ENCODE data around the gene NHEJ1. TPM values are rescaled to one million over a fixed set of nuclear protein-coding genes. Genes with fewer than 3 reads are reported as not detected.

The NHEJ1 gene
- polyA plus RNA-seq, 4 donors: 19.3 to 47.1 (median 36.6) TPM

DNA sequence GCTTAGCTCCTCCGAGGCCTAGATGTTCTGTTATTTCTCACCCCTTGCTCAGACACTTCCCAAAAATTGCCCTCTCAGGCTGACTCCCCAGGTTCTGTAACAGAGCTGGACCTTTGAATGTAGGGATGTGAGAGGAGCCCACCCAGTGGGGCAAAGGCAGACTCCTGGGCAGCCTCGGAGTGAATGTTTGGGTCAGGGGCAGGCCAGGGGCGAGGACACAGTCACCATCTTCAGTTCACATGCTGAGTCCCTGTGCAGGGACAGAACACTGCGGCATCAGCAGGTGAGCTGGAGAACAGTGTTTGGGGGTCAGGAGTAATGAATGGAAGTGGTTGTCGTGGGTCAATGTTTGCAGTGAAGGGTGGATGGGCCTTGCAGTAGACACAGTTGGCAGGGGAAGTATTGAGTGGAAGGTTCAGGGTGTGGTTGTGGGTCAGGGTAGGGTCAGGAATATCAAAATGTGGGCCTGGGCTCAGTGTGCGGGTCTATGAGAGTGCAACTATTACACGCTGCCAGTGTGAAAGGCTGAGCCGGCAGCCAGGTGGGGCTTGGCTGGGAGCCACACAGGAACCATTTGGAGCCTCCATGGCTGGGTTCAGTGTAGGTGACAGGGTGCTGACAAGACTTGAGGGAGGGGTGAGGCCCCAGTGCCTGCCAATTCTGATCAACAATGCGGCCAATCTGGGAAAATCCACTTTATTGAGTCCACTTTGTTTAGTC is 104.3 kb downstream of the NHEJ1 start:
- peaks cover 0 to 29% (median 25%) of the 10 kb centered on the region in 3 donors for H3K27me3 ChIP-seq (ENCODE audit: control insufficient read depth in 3 of 3, insufficient read depth in 3 of 3, low read length in 3 of 3)
- no peak overlapping the region for H3K27ac ChIP-seq (ENCODE audit: low read depth in 1 of 3, low read length in 2 of 3)
- peaks cover 0 to 74% (median 0%) of the 10 kb centered on the region in 3 donors for H3K36me3 ChIP-seq (ENCODE audit: control insufficient read depth in 3 of 3, insufficient read depth in 2 of 3, low read depth in 1 of 3, low read length in 3 of 3)
- H3K4me3 ChIP-seq (ENCODE audit: low read depth in 1 of 3, low read length in 3 of 3): no peak overlapping the region
- DNase-seq (no peak), FAIRE-seq (no peak)
- H3K4me1 ChIP-seq (ENCODE audit: control insufficient read depth in 3 of 3, insufficient read depth in 2 of 3, low read depth in 1 of 3, low read length in 2 of 3): peaks cover 0 to 17% (median 9%) of the 10 kb centered on the region in 3 donors
- 54 to 63% (median 62%) methylated on average over 9 of the region's 9 CpGs for WGBS, 3 donors
- H3K9me3 ChIP-seq (ENCODE audit: control insufficient read depth in 2 of 2, insufficient read depth in 1 of 2, low read depth in 1 of 2, low read length in 1 of 2): no peaks in the 10 kb centered on the region

DNA sequence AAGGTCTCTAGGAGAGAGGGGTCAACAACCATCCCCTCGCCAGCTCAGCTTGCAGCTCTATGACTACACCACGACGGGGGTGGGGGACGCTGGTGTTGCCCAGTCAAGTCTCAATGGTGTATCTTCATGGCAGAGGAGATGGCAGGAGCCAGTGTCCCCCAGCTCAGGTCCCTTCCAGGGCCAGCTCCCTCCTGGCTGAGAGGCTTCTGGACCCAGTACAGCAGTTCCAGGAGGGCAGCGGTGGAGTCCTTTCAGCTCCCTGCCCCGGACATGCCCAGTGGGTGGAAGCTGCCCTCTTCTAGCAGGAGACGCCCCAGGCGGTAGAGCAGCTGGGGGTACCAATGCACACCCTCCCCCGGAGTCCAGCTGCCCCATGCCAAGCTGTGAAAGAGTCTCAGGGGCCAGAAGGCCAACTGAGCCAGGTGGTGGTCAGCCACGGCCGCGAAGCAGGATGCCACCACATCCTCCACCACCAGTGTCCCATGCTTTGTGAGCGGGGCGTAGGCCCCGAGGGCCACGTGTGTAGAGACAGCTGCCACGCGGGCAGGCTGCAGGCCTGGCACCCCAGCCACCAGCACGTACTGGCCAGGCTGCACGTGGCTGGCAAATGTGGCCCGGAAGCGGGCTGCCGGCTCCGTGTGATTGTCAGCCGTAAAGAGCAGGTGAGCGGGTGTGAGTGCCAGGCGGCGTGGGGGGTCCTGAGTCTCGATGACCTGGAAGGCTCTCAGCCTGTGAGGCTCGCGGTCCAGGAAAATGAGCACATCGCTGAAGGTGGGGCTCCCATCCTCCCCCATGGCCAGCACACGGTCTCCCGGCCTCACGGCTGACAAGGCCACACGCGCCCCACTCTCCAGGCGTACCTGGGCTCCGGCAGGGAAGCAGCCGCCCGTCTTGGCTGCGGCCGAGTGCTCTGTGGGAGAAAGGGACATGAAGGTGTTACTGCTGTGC is 105.4 kb downstream of the NHEJ1 start:
- peaks cover 0 to 29% (median 25%) of the 10 kb centered on the region in 3 donors for H3K27me3 ChIP-seq (ENCODE audit: control insufficient read depth in 3 of 3, insufficient read depth in 3 of 3, low read length in 3 of 3)
- WGBS, 3 donors: 88 to 91% (median 90%) methylated on average over 43 of the region's 43 CpGs
- no peak for FAIRE-seq
- peaks cover 0 to 23% (median 6%) of the 10 kb centered on the region in 3 donors for H3K4me1 ChIP-seq (ENCODE audit: control insufficient read depth in 3 of 3, insufficient read depth in 2 of 3, low read depth in 1 of 3, low read length in 2 of 3)
- H3K36me3 ChIP-seq (ENCODE audit: control insufficient read depth in 3 of 3, insufficient read depth in 2 of 3, low read depth in 1 of 3, low read length in 3 of 3): peaks cover 0 to 83% (median 0%) of the 10 kb centered on the region in 3 donors
- H3K9me3 ChIP-seq (ENCODE audit: control insufficient read depth in 2 of 2, insufficient read depth in 1 of 2, low read depth in 1 of 2, low read length in 1 of 2): no peaks in the 10 kb centered on the region
- no peak overlapping the region for H3K27ac ChIP-seq (ENCODE audit: low read depth in 1 of 3, low read length in 2 of 3)
- no peak for DNase-seq
- H3K4me3 ChIP-seq (ENCODE audit: low read depth in 1 of 3, low read length in 3 of 3): no peak overlapping the region

DNA sequence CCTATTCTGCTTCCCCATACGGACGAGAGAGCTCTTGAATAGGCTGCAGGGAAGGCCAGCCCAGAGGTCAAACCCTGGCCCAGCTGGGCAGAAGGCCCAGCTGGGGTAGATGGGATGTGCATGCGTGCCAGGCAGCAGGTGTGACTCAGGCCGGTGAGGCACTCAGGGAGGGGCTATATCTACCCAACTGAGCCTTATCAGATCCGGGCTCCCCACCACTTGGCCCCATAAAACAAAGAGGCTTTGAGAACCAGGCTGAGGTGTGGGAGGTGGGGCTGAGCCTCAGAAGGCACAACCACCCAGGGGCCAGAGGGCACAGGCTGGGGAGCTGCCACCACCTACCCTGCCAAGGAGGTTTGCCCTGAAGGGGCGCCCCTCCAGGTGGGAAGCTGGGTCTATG is 111.3 kb downstream of the NHEJ1 start:
- Histone ChIP-seq H3K27me3 (ENCODE audit: control insufficient read depth in 3 of 3, insufficient read depth in 3 of 3, low read length in 3 of 3) (peaks cover 0 to 7% (median 0%) of the 10 kb centered on the region in 3 donors), H3K9me3 (ENCODE audit: control insufficient read depth in 2 of 2, insufficient read depth in 1 of 2, low read depth in 1 of 2, low read length in 1 of 2) (no peaks in the 10 kb centered on the region), H3K27ac (ENCODE audit: low read depth in 1 of 3, low read length in 2 of 3) (peak overlapping the region in 1 of 3 donors; percentile 23), H3K36me3 (ENCODE audit: control insufficient read depth in 3 of 3, insufficient read depth in 2 of 3, low read depth in 1 of 3, low read length in 3 of 3) (peaks cover 0 to 30% (median 0%) of the 10 kb centered on the region in 3 donors), H3K4me3 (ENCODE audit: low read depth in 1 of 3, low read length in 3 of 3) (no peak overlapping the region), H3K4me1 (ENCODE audit: control insufficient read depth in 3 of 3, insufficient read depth in 2 of 3, low read depth in 1 of 3, low read length in 2 of 3) (peaks cover 0 to 31% (median 0%) of the 10 kb centered on the region in 3 donors)
- WGBS, 3 donors: 17 to 57% (median 33%) methylated on average over 5 to 6 of the region's 6 CpGs
- DNase-seq (peak; percentile 63 to 66), FAIRE-seq (no peak)

DNA sequence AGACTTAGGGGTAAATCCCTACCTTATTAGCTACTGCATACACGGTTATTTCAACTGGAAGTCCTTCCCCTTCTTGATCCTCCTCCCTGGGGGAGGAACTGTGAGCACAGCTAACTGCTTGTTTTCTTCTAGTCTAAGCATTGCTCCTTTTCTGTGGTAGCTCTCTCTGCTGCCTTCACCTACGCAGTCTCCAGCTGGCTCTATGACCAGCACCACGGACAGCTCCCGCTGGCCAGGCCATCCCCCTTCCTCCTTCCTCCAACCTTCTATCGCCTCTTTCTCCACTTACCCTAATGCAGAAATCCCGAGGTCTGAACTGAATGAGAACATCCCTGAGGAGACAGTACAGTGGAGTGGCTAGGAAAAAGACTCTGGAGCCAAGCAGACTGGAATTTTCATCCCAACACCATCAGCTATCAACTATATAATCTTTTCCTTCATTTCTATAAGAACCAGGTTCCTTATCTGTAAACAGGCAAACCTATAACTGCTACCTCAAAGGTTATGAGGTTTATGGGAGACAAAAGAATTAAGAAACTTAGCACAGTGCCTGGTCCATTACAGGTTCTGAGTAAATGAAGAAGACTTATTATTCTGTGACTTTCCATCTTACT is 114.6 kb downstream of the NHEJ1 start:
- peaks cover 0 to 19% (median 0%) of the 10 kb centered on the region in 3 donors for H3K27me3 ChIP-seq (ENCODE audit: control insufficient read depth in 3 of 3, insufficient read depth in 3 of 3, low read length in 3 of 3)
- peaks cover 0 to 10% (median 0%) of the 10 kb centered on the region in 3 donors for H3K36me3 ChIP-seq (ENCODE audit: control insufficient read depth in 3 of 3, insufficient read depth in 2 of 3, low read depth in 1 of 3, low read length in 3 of 3)
- no peak overlapping the region for H3K27ac ChIP-seq (ENCODE audit: low read depth in 1 of 3, low read length in 2 of 3)
- H3K4me1 ChIP-seq (ENCODE audit: control insufficient read depth in 3 of 3, insufficient read depth in 2 of 3, low read depth in 1 of 3, low read length in 2 of 3): peaks cover 0 to 53% (median 0%) of the 10 kb centered on the region in 3 donors
- H3K4me3 ChIP-seq (ENCODE audit: low read depth in 1 of 3, low read length in 3 of 3): no peak overlapping the region
- 4 to 7% (median 6%) methylated on average over 6 of the region's 6 CpGs for WGBS, 3 donors
- FAIRE-seq (no peak), DNase-seq (peak in 1 of 2 donors; percentile 78)
- no peaks in the 10 kb centered on the region for H3K9me3 ChIP-seq (ENCODE audit: control insufficient read depth in 2 of 2, insufficient read depth in 1 of 2, low read depth in 1 of 2, low read length in 1 of 2)

DNA sequence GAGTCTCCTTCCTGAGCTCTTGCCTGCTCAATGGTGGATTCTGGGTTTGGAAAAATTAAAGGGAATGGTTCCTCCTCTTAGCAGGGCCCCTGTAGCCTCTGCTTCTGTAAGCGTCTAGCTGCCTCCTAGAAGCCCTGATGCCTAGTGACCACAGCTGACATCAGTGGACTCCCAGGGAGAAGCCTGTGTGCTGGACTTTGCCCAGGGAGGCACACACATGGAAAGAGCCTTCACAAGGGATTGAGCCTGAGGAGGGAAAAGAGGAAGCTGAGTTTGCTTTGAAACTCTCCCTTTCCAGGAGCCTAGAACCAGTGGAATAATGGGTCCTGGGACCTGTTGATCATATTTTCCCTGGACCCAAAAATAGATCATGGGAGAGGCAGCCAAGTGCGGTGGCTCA is 117.9 kb downstream of the NHEJ1 start:
- H3K27me3 ChIP-seq (ENCODE audit: control insufficient read depth in 3 of 3, insufficient read depth in 3 of 3, low read length in 3 of 3): peaks cover 0 to 24% (median 0%) of the 10 kb centered on the region in 3 donors
- no peak for FAIRE-seq

DNA sequence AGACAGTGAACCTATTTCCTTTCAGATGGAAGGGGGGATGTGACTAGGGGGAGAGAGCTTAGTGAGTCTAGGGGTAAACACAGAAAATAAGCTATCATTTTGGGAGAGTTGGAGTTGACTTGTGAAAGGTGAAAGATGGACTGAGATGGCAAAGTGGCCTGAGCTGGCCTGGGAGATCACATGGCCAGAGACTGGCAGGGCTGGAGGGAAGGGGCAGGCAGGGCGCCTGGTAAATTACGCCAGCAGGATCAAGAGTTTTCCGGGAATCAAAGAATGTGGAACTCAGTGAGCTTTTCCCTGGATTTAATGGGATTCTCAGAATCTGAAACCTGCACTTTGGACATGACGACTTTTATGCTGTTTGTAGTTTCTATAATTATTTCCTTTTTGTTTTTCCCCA is 118.5 kb downstream of the NHEJ1 start:
- H3K4me3 ChIP-seq (ENCODE audit: low read depth in 1 of 3, low read length in 3 of 3): no peak overlapping the region
- no peaks in the 10 kb centered on the region for H3K9me3 ChIP-seq (ENCODE audit: control insufficient read depth in 2 of 2, insufficient read depth in 1 of 2, low read depth in 1 of 2, low read length in 1 of 2)
- H3K36me3 ChIP-seq (ENCODE audit: control insufficient read depth in 3 of 3, insufficient read depth in 2 of 3, low read depth in 1 of 3, low read length in 3 of 3): no peaks in the 10 kb centered on the region
- peaks cover 0 to 30% (median 0%) of the 10 kb centered on the region in 3 donors for H3K4me1 ChIP-seq (ENCODE audit: control insufficient read depth in 3 of 3, insufficient read depth in 2 of 3, low read depth in 1 of 3, low read length in 2 of 3)
- FAIRE-seq: no peak
- DNase-seq: peak in 1 of 2 donors; percentile 21
- H3K27ac ChIP-seq (ENCODE audit: low read depth in 1 of 3, low read length in 2 of 3): no peak overlapping the region
- 81 to 87% (median 82%) methylated on average over 4 of the region's 4 CpGs for WGBS, 3 donors
- H3K27me3 ChIP-seq (ENCODE audit: control insufficient read depth in 3 of 3, insufficient read depth in 3 of 3, low read length in 3 of 3): peaks cover 0 to 22% (median 0%) of the 10 kb centered on the region in 3 donors

More for the DNA sequence above, 117.9 kb downstream of the NHEJ1 start:
- WGBS, 3 donors: 36 to 68% (median 50%) methylated on average over 2 of the region's 2 CpGs
- H3K4me1 ChIP-seq (ENCODE audit: control insufficient read depth in 3 of 3, insufficient read depth in 2 of 3, low read depth in 1 of 3, low read length in 2 of 3): peaks cover 0 to 30% (median 0%) of the 10 kb centered on the region in 3 donors
- no peaks in the 10 kb centered on the region for H3K9me3 ChIP-seq (ENCODE audit: control insufficient read depth in 2 of 2, insufficient read depth in 1 of 2, low read depth in 1 of 2, low read length in 1 of 2)
- no peak overlapping the region for H3K4me3 ChIP-seq (ENCODE audit: low read depth in 1 of 3, low read length in 3 of 3)
- peak; percentile 80 to 84 for DNase-seq
- no peaks in the 10 kb centered on the region for H3K36me3 ChIP-seq (ENCODE audit: control insufficient read depth in 3 of 3, insufficient read depth in 2 of 3, low read depth in 1 of 3, low read length in 3 of 3)
- H3K27ac ChIP-seq (ENCODE audit: low read depth in 1 of 3, low read length in 2 of 3): peak overlapping the region in 1 of 3 donors; percentile 50

DNA sequence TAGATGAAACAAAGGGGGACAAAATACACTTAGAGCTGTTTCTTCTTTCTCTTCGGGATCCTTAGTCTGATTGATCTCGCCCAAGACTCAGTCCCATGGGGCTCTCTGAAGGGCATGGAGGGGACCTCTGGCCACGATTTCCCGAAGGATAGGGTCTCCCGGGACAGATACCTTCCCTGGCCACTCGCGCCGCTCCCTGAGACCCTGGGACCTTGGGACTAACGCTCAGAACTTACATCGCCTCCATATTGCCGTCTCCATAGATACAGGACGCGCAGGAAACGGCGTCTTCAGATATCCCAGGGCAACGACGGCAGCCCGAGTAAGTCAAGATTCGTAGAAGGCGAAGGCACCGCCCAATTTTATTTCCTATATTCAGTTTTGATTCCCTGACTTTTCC is 119.4 kb downstream of the NHEJ1 start, which contains the start of gene CFAP65:
TSS of gene CFAP65 (minus strand) at position 265 of the 400 bp plus-strand sequence. CDS start 2,468 bp downstream, outside the sequence.
- FAIRE-seq (no peak), DNase-seq (peak; percentile 52 to 80)
- Histone ChIP-seq H3K4me1 (ENCODE audit: control insufficient read depth in 3 of 3, insufficient read depth in 2 of 3, low read depth in 1 of 3, low read length in 2 of 3) (peaks cover 0 to 30% (median 0%) of the 10 kb centered on the region in 3 donors), H3K27me3 (ENCODE audit: control insufficient read depth in 3 of 3, insufficient read depth in 3 of 3, low read length in 3 of 3) (peaks cover 0 to 22% (median 0%) of the 10 kb centered on the region in 3 donors), H3K9me3 (ENCODE audit: control insufficient read depth in 2 of 2, insufficient read depth in 1 of 2, low read depth in 1 of 2, low read length in 1 of 2) (no peaks in the 10 kb centered on the region), H3K4me3 (ENCODE audit: low read depth in 1 of 3, low read length in 3 of 3) (peak within 1 kb of the TSS in 1 of 3 donors; percentile 30), H3K36me3 (ENCODE audit: control insufficient read depth in 3 of 3, insufficient read depth in 2 of 3, low read depth in 1 of 3, low read length in 3 of 3) (no peaks in the 10 kb centered on the region), H3K27ac (ENCODE audit: low read depth in 1 of 3, low read length in 2 of 3) (no peak within 1 kb of the TSS)
- WGBS, 3 donors: 1 to 6% (median 2%) methylated on average over 21 of the region's 21 CpGs

All from small intestine (tissue), 7 donors.